NB4 (cell line): ENCODE measurements around the gene ZC3H7A.
"Not testable (repeated sequence)": the region's sequence is repeated elsewhere in the genome, so short reads cannot be mapped to it uniquely, and the experiment has no call there.

Experiments used
- MYC ChIP-seq: IDR thresholded peaks from 2 replicates; pipeline ENCODE4 v1.6.1; 2011; ENCODE audit warnings: low read depth, low read length
- POLR2A ChIP-seq: IDR thresholded peaks from 2 replicates; pipeline ENCODE4 v1.6.1; 2011; ENCODE audit warnings: mild to moderate bottlenecking; ENCODE audit not compliant: insufficient read length; ENCODE audit errors: extremely low read depth
- TF ChIP-seq, protein P1 (sequence below): IDR thresholded peaks from one replicate; pipeline ENCODE4 v1.5.1; 2012; ENCODE audit warnings: low read depth, low read length
- TF ChIP-seq, protein P2 (sequence below): IDR thresholded peaks from 2 replicates; pipeline ENCODE4 v1.6.1; 2011; ENCODE audit warnings: low read depth, low read length

DNA sequence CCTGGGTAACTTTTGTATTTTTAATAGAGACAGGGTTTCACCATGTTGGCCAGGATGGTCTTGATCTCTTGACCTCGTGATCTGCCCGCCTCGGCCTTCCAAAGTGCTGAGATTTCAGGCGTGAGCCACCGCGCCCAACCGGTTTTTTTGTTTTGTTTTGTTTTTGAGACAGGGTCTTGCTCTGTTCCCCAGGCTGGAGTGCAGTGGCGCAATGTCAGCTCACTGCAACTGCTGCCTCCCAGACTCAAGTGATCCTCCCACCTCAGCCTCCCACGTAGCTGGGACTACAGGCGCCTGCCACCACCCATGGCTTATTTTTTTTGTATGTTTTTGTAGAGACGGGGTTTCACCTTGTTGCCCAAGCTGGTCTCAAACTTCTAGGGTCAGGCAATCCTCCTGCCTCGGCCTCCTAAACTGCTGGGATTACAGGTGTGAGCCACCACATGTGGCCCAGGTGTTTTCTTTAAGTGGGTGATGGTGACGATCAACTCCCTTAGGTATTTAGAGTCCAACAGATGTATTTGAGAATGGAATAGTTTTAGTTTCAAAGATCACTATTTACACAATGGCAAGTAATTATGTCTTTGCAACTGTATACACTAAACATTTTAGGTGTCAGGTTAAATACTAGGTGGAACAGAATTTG, 28.6 kb upstream of the ZC3H7A start:
- TF ChIP-seq, protein P1, sequence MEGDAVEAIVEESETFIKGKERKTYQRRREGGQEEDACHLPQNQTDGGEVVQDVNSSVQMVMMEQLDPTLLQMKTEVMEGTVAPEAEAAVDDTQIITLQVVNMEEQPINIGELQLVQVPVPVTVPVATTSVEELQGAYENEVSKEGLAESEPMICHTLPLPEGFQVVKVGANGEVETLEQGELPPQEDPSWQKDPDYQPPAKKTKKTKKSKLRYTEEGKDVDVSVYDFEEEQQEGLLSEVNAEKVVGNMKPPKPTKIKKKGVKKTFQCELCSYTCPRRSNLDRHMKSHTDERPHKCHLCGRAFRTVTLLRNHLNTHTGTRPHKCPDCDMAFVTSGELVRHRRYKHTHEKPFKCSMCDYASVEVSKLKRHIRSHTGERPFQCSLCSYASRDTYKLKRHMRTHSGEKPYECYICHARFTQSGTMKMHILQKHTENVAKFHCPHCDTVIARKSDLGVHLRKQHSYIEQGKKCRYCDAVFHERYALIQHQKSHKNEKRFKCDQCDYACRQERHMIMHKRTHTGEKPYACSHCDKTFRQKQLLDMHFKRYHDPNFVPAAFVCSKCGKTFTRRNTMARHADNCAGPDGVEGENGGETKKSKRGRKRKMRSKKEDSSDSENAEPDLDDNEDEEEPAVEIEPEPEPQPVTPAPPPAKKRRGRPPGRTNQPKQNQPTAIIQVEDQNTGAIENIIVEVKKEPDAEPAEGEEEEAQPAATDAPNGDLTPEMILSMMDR, result not testable (repeated sequence)
- TF ChIP-seq, protein P2, sequence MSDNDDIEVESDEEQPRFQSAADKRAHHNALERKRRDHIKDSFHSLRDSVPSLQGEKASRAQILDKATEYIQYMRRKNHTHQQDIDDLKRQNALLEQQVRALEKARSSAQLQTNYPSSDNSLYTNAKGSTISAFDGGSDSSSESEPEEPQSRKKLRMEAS, result not testable (repeated sequence)
- not testable (repeated sequence) for TF ChIP-seq POLR2A, MYC
